C4-2B (cell line): ENCODE data around the gene RAB8B.

Experiments
- CTCF ChIP-seq: fragments of 450-650 bp; conservative IDR thresholded peaks from 2 replicates; pipeline ENCODE4 v1.5.1; 2017; ENCODE audit warnings: mild to moderate bottlenecking
- ZFX ChIP-seq: fragments of 450-650 bp; IDR thresholded peaks from 2 replicates; pipeline ENCODE4 v1.6.1; 2017

GRCh38 chr15:63191895-63192618 is 2.7 kb downstream of the RAB8B start:
- TF ChIP-seq CTCF (no peak), ZFX (no peak)
